NCI-H510A (cell line): ENCODE results near the gene ERC2.
"Not testable (repeated sequence)": the region's sequence is repeated elsewhere in the genome, so short reads cannot be mapped to it uniquely, and the experiment has no call there.

Experiments
- DNase-seq: peaks from one replicate; lab custom pipeline; 2025; lab: John Stamatoyannopoulos, UW

ERC2 gene

DNA sequence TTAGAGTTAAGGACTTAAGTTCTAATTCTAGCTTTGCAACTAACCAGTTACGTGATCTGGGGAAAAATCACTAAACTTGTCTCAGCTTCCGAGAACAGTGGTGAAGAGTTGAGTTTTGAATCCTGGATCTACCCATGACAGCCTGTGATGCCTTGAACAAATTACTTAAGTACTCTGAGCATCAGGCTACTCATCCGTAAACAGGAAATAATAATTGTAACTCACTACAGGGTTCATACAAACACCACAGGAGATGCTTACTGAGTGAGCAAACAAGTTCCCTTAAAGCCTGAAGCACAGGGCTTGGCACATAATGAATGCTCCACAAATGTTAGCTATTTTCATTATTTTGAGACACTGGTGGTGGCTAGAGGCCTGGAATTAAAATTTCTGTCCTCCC lies 158.8 kb downstream of the ERC2 start:
- DNase-seq, result no peak

DNA sequence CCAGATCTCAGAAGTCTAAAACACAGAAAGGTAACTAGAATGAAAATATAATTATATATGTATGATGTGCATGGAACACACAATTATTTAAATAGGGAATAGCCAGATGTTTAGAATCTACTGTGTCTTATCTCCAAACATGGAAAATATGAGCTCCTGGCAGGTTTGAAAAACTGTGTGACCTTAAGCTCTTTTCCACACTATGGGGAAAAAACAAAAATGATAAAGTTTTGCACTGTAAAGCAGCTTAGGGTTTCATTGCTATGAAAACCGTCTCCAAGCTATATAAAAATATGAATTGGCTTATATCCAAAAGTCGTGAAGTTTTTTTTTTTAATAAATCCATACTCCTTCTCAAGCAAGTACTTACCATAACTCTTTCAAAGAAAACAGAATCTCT lies 159.8 kb downstream of the ERC2 start:
- DNase-seq, result no peak

DNA sequence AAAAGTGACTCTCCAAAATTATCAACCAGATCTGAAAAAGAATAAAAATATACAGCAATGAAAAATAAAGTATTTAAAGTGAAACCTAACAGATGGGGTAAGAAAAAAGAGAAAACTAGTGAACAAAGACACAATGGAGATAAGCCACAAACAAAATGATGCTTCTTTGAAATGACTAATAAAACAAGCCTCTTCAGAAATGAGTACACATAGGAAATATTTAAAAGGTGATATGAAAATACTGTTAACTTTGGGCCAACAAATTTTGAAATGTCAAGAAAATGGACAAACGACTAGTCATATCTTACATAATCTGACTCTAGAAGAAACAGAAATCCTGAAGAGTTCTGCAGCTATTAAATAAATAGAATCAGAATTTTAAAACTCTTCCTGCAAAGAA lies 164.2 kb downstream of the ERC2 start:
- DNase-seq, result no peak

DNA sequence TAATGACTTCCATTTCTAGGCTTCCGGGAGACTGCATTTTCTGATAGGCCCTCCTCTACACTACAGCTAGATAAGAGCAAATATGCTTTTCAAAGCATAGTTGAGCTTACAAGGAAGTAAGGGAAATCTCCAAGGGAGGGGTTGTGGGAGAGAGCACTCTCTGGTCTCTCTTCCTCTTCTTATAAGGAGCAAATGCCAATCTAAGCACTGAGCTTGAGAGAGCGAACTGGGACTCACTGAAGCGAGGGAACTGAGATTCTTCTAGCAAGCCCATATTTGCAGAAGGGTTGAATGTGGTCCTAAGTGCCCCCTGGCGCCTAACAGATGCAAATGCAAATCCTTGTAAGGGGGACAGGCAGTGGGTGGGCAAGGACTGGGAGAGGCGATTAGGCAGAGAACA lies 164.8 kb downstream of the ERC2 start:
- no peak for DNase-seq

DNA sequence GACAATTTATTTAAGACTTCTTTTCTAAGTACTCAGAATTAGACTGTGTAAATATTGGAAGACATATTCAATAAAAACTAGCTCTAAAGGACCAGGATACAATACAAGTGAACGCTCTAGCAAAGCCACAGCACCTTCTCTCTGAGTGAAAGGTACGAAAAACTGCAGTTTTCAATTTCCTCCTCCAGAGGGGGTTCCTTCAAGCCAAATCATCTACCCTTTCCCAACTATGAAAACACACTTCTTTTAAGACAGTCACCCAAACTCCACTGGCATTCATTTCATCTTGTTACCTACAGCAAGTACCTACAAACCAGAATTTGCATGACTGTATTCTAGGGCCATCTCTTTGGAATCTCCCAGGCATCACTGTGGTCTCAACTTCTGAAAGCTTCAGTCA lies 165.8 kb downstream of the ERC2 start:
- DNase-seq, result no peak

DNA sequence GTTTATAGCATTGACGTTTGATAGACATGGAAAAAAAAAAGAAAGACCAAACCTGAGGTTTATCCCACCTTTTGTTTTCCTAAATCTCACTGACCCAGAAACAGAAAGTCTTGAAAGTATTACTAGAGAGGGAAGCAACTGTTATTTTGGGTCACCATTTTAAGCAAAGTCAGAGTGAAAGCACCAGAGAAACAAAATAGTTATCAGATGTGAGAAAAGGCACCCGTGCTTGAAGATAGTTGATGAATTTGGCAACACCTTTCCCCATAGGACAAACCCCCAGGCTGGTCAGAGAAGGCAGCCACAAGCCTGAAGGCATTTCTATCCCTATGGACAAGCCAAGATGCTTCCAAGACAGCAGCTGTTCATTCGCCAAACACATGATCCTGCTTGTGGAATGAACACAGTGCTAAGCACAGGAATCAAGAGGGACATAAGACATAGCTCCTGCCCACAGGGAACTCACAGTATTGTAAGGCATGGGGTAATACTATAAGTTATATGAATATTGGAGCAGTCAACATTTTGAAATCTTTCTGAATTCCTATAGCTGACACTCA lies 170.9 kb downstream of the ERC2 start:
- DNase-seq, result no peak

DNA sequence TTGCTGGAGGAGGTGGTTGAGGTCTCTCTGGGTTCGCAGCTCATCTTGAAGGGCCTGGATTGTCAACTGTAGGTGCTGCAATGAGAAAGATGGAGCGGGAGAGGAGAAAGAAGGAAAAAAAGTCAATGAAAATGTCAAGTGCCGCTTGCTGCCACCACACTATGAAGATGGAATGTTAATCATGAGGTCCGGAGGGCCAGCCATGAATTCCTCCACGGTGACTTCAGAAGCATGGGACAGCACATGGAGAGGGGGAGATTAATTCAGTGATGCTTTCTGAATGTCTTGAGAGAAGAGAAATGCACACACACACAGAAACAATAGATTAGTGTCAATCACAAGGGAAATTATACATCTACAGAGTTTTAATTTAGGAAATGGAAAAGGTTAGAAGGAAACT lies 171.9 kb downstream of the ERC2 start:
- DNase-seq, result no peak

DNA sequence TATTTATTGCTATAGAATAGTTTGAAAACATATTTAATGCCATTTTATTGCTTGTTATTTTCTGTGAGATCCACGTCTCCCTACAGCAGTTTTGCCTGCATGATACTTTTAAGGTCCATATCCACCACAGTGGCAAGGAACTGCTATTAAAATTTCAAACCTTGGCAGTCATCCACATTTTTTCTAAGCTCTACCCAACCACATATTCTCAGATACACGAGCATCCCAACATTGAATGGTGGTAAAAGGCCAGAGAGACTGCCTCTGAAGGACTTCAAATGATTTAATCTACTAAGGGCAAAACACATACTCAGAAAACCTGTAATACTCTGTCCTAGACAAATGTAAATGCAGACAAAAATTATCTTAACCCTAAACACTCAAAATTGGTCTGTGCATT lies 173.1 kb downstream of the ERC2 start:
- no peak for DNase-seq

DNA sequence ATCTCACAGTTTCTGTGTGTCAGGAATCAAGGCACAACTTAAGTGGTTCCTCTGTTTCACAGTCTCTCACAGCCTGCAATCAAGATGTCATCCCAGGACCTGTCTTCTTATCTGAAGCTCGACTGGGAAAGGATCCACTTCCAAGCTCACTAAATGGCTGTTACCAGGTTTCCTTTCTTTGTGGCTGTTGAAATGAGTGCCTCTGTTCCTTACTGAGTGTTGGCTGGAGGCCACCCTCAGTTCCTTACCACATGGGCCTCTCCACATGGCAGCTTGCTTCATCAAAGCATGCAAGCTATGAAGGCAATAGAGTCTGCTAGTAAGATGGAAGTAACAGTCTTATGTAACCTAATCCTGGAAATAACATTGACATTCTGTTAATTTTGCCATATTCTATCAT lies 174.0 kb downstream of the ERC2 start:
- no peak for DNase-seq

DNA sequence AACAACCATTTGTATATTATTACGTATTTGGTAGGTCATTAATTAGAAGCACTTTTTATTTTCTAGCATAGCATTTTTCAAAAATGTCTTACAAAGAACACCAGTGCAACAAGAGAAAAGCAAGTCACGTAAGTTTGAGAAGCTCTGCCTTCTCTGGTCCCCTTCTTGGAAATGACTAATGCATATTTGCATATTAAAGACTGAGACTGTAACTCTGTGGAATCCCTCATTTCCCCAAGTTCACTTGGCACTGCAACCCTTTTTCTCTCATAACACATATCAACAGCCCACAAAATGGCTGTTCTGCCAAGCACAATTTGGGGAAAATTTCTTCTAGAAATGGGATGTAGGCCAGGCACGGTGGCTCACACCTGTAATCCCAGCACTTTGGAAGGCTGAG lies 176.3 kb downstream of the ERC2 start:
- no peak for DNase-seq

DNA sequence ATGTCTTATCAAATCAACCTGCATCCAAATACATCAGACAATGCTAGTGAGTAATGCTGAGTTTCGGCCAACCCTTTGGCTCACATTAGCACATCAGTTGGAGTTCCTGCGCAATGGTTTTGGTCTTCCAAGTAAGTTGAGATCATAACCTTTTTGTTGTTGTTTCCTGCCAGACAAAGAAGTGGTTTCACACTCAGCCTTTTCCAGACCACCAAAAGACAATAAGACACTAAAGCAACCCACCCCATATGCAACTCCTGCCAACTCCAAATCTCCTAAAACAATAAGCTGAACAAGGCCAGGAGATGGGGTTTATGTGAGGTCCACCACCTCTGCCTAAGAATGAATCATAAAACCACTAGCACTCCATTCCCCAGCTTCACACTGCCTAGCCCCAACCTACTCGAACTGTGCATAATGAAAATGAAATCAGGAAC lies 177.0 kb downstream of the ERC2 start:
- DNase-seq, result no peak

DNA sequence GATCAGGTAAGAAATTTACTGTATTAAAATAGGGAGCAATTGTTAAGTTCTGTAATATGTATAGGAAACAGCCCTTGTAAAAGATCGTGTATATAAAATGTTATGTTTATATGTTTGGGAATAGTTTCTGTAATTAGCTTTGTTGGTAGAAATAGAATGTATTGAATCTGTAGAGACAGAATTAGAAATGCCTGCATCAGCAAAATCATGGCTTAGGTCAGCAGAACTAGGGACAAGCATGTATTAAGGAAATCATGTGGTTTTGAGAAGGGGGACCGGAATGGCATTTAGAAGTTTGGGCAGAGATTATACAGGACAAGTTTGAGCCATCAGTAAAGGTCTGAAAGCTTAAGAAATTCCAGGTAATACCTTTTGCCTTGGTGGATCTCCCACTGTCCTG lies 177.9 kb downstream of the ERC2 start:
- DNase-seq, result no peak

DNA sequence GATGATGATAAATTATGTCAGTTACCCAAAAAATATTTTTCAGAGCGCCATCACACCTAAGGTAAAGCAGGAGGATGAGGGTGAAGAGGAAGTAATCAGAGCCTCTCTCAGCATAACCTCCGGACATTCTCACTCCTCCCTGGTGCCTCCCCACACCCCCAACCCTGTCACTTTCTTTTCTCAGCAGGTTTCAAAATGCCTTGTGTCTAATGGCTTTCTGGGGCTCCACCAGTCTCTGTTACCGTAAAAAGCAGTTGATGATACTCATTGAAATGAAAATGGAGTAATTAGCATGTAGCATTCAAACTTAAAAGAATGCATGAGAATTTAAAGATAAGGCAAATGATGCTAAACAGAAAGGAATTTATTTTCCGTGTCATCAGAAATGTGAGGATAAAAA lies 180.0 kb downstream of the ERC2 start:
- DNase-seq, result no peak

DNA sequence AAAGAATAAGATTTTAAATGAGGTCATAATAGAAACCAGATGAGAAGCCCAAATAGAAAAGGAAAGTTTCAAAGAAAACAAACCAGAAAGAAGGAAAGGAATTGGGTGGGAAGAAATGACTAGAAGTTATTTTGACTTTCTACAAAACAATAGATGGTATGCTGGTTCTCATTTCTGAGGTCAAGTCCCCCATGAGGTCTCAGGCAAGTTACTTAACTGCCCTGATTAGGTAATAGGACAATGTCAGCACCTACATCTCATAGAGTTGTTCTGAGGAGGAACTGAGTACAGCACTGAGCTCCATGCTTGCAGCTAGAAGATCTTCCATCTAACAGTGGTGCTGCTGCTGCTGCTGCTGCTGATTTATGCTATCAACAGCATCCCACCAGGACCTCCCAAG lies 185.9 kb downstream of the ERC2 start:
- no peak for DNase-seq

DNA sequence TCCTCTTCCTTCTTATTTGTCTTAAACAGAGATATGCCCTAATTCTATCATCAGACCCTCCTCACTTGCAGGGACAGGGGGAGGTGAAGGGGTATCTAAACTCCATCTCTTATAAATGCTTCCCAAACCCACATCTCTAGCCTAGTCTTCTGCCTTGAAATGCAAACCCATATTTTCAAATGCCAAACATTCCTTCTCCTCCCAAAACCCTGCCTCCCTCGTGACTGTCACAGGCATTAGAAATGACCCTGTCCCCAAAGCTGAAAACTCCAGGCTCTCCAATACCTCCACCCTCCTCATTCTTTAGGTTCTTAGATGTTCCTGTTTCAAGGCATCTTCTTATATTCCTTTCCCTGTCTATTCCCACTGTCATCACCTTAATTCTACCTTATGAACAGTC lies 191.0 kb downstream of the ERC2 start:
- no peak for DNase-seq

DNA sequence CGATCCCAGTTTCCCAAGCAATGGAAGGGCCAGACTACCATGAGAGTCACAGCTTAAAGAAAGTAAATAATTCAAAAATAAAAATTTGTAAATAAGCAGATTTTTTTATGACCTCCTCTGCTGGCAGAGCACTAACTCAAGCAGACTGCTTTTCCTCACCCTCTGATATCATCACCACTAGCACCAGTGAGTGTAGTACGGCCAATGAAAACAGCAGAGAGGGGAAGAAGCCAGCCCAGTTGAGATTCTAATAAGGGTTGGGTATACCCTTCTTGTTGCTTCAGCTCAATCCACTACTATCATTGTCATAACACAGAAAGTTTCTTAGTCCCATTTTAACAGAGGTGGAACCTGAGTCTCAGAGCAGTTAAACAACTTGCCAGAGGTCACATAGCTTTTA lies 193.1 kb downstream of the ERC2 start:
- DNase-seq, result no peak

DNA sequence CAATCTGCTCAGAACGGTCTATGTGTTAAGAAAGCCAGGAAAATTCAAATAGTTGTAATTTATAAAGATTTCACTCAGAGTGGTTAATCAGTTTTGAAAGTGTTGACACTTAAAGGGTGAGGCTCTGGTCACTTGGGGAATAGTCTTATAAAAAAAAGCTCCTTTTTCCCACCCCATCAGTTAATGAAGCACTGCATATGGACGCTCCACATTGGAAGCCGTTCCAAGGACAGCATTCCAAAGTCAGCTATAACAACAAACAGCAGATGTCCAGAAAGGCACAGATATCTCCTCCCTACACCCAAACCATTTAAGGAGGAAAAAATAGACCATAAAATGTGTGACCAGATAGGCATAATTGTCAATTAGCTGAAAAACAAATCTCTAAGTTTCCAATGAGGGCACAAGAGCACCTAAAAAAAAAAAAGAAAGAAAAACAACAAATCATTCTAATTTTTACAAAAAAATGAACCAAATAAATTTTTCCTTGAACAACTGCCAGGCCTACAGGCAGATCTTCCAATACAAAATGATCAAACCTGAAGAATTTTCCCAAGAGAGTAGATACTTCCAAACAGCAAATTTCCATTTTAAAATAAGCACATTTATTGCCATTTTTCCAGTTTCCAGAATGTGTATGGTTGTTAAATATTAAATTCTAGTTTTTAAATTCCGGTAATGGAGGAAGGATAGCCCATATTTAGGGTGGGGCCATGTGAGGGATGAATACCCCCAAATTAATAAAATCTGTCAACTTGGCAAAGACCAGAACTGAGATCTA lies 198.3 kb downstream of the ERC2 start:
- DNase-seq, result no peak

DNA sequence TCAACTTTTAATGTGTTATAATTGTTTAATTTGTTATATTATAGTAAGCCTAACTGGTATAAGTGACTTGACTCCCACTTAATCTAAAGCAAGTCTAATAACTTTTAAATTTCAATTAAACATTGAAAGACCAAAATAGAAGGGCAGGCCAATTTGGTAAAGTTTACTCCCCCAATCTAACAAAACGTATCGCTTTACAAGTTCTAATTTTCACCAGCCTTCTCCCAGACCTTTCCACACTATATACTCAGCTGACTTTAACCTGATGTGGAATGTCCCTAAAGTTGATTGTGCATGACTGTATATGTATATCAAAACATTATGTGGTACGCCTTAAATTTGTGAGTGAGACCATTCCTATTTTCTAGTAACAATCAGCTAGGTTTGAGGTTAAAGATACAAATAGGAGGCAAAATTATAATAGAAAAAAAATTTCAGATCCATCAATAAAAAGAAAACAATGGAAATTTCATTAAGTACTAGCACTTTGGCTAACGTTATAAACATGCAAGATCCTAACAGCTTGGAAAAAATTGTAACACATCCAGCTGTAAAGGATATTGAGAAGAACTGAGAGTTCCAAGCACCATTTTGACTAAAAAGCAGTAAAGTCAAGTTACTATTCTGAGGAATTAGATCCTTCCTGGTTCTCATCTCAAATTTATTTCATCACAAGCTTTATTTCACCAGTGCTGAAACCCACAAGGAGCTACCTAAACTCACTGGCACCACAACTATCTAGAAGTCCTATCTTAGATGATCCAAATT lies 199.5 kb downstream of the ERC2 start:
- no peak for DNase-seq

DNA sequence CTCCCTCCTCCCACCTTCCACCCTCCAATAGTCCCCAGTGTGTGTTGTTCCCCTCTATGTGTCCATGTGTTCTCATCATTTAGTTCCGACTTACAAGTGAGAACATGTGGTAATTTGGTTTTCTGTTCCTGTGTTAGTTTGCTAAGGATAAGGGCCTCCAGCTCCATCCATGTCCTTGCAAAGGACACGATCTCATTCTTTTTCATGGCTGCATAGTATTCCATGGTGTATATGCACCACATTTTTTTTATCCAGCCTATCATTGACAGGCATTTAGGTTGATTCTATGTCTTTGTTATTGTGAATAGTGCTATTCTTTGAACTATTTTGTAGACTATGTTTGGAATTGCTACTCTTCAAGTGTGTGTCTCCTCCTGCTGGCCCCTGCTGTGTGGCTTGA lies 206.4 kb downstream of the ERC2 start:
- DNase-seq, result not testable (repeated sequence)

DNA sequence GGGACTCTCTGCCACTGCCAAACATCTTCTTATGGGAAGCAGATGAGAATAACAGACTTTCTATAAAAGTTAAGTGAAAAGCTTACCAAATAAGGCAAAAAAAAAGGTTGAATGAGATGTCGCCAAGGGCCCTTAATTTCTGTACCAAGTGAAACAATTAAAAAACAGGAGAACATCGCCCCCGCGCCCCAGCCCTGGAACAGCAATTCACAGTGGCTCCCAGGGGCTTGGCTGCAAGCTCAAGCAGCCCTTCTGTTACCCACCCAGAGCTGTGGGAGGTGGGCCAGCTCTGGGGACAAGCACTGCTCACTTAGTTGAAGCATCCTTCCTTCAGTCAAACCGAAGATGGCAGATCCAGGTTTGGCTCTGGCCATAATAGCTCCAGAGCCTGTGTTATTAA lies 208.0 kb downstream of the ERC2 start:
- DNase-seq, result no peak

DNA sequence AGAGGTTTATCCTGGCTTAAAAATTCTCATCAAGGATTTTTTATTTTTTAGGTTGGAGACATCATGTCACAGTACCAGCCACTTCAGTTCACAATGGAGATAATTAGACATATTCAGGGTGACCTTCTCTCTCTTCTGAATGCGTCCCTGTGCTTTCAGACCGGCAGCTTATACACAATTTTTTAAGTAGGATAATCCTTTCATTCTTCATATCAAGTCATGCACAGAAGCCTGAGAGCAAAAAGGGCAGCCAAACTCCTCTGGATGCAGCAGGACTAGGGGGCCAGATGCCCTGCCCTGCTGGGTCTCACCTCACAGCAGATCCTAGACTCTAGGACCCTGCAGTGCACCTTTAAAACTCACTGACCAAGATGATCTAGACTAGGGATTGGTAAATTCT lies 210.4 kb downstream of the ERC2 start:
- no peak for DNase-seq

DNA sequence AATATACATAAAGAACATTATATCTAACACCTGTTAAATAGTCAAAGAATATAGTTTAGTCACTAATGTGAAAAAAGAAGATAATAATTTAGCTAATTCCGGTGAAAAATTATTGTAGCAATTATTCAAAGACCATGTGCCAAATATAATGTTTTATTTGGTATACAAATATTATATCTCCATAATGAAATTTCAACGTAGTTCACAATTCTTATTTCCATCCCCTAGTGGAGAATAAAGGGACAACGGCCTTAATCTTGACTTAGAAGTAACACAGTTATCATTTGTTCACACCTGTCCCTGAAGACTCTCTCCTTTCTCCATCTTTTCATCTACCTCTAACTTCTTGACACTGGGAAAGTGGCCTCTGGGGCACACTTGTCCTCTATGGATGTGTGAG lies 213.4 kb downstream of the ERC2 start:
- no peak for DNase-seq

DNA sequence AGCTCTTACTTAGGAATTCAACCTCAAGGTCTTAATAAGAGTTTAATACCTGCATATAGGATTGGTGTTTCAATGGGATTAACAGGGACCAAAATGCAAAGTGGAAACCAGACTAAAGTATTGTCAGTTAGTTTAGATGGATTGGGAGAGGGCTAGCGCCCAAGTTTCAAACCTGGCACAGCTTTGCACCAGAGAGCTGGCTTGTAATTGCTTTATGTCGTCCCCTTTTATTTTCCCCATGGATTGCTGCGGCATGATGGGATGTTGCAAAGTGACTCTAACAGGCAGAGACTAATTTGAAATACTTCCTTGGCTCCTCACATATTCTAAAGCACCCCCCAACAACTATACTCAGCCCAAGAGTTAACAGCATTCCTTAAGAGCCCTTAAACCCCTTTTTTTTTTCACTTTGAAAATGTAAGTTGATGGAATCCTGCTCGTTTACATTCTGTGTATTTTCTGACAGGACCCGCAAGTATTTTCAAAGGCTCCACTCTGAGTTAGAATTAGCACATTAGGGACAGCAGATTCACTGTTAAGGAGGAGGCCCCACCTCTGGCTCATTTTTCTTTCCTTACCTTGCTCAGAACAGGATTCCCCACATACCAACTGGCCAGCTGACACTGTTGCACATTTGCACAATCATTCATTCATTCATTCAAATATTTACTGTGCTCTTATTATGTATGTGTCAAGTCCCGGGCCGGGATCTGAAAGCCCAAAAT lies 214.2 kb downstream of the ERC2 start:
- no peak for DNase-seq
